IPS-18c (cell line): ENCODE data around the gene RBBP4.
"Not testable (repeated sequence)": the region's sequence is repeated elsewhere in the genome, so short reads cannot be mapped to it uniquely, and the experiment has no call there.

Experiments used
- H3K4me3 ChIP-seq: 2 replicates; pipeline ENCODE4 v1.7.0; 2013; ENCODE audit warnings: low read depth, mild to moderate bottlenecking, low read length, moderate library complexity; ENCODE audit not compliant: insufficient read depth
- H3K9me3 ChIP-seq: one replicate; pipeline ENCODE4 v1.6.1; 2013; ENCODE audit warnings: mild to moderate bottlenecking, low read length, moderate library complexity; ENCODE audit not compliant: control insufficient read depth, insufficient read depth

Gene RBBP4

GRCh38 chr1:32650752-32651460 is at the start of gene RBBP4:
TSS of gene RBBP4 (plus strand) at chr1:32651208. CDS start at chr1:32651307, 99 bp downstream.
- no peaks in the 10 kb centered on the region for H3K9me3 ChIP-seq
- H3K4me3 ChIP-seq: peak within 1 kb of the TSS; percentile 98

GRCh38 chr1:32605711-32606424 is 45.1 kb upstream of the RBBP4 start:
- H3K4me3 ChIP-seq: no peak overlapping the region
- no peaks in the 10 kb centered on the region for H3K9me3 ChIP-seq

GRCh38 chr1:32606565-32607371 is 44.2 kb upstream of the RBBP4 start:
- H3K4me3 ChIP-seq: no peak overlapping the region
- H3K9me3 ChIP-seq: no peaks in the 10 kb centered on the region

GRCh38 chr1:32609180-32609579 is 41.8 kb upstream of the RBBP4 start:
- Histone ChIP-seq H3K9me3 (no peaks in the 10 kb centered on the region), H3K4me3 (no peak overlapping the region)

- Histone ChIP-seq H3K4me3 (peak overlapping the region; percentile 71), H3K9me3 (no peaks in the 10 kb centered on the region)
Observed at GRCh38 chr1:32611859-32612188, 39.2 kb upstream of the RBBP4 start.

GRCh38 chr1:32612189-32612881 is 38.7 kb upstream of the RBBP4 start:
- H3K4me3 ChIP-seq: peak overlapping the region; percentile 71
- H3K9me3 ChIP-seq: no peaks in the 10 kb centered on the region

GRCh38 chr1:32613472-32613871 is 37.5 kb upstream of the RBBP4 start:
- no peaks in the 10 kb centered on the region for H3K9me3 ChIP-seq
- no peak overlapping the region for H3K4me3 ChIP-seq

GRCh38 chr1:32618673-32619221 is 32.3 kb upstream of the RBBP4 start:
- no peak overlapping the region for H3K4me3 ChIP-seq
- H3K9me3 ChIP-seq: no peaks in the 10 kb centered on the region

GRCh38 chr1:32619701-32620485 is 31.1 kb upstream of the RBBP4 start:
- H3K9me3 ChIP-seq: no peaks in the 10 kb centered on the region
- H3K4me3 ChIP-seq: no peak overlapping the region

- Histone ChIP-seq H3K9me3 (no peaks in the 10 kb centered on the region), H3K4me3 (no peak overlapping the region)
Observed at GRCh38 chr1:32622205-32622604, 28.8 kb upstream of the RBBP4 start.

- no peak overlapping the region for H3K4me3 ChIP-seq
- no peaks in the 10 kb centered on the region for H3K9me3 ChIP-seq
Observed at GRCh38 chr1:32622806-32623681, 28.0 kb upstream of the RBBP4 start.

- Histone ChIP-seq H3K9me3 (no peaks in the 10 kb centered on the region), H3K4me3 (no peak overlapping the region)
Observed at GRCh38 chr1:32623775-32624174, 27.2 kb upstream of the RBBP4 start.

GRCh38 chr1:32626176-32626575 is 24.8 kb upstream of the RBBP4 start:
- H3K9me3 ChIP-seq: no peaks in the 10 kb centered on the region
- no peak overlapping the region for H3K4me3 ChIP-seq

- Histone ChIP-seq H3K4me3 (no peak overlapping the region), H3K9me3 (no peaks in the 10 kb centered on the region)
Observed at GRCh38 chr1:32627596-32628162, 23.3 kb upstream of the RBBP4 start.

GRCh38 chr1:32630173-32630572 is 20.8 kb upstream of the RBBP4 start:
- not testable (repeated sequence) for H3K9me3 ChIP-seq

More at GRCh38 chr1:32630173-32630572, 20.8 kb upstream of the RBBP4 start:
- not testable (repeated sequence) for H3K4me3 ChIP-seq
